Trophoblast cell (in vitro differentiated cells and primary cell): Measurements from ENCODE around the gene FEV. TPM values are rescaled to one million over a fixed set of nuclear protein-coding genes. Genes with fewer than 3 reads are reported as not detected.
A peak's percentile ranks its signal among the peaks of the same experiment; 100 is the strongest.

Experiments
- DNase-seq, 2 donors: peaks; one replicate each; pipeline ENCODE4 v3.0.0-alpha.2; 2016
- H2AFZ ChIP-seq: 2 replicates; pipeline ENCODE4 v1.6.1; 2013; ENCODE audit warnings: low read length, moderate library complexity, mild to moderate bottlenecking; ENCODE audit not compliant: insufficient read depth, poor library complexity
- H2AK5ac ChIP-seq: 2 replicates; pipeline ENCODE4 v1.6.1; 2013; ENCODE audit warnings: mild to moderate bottlenecking, low read length
- H2BK120ac ChIP-seq: 2 replicates; pipeline ENCODE4 v1.6.1; 2013; ENCODE audit warnings: low read length, mild to moderate bottlenecking, moderate library complexity; ENCODE audit not compliant: insufficient read depth, poor library complexity
- H2BK12ac ChIP-seq: 2 replicates; pipeline ENCODE4 v1.6.1; 2013; ENCODE audit warnings: mild to moderate bottlenecking, low read length, moderate library complexity
- H2BK5ac ChIP-seq: 2 replicates; pipeline ENCODE4 v1.6.1; 2013; ENCODE audit warnings: low read length, low read depth, moderate library complexity, mild to moderate bottlenecking; ENCODE audit not compliant: poor library complexity
- H3K14ac ChIP-seq: 2 replicates; pipeline ENCODE4 v1.6.1; 2013; ENCODE audit warnings: mild to moderate bottlenecking, low read length
- H3K18ac ChIP-seq: 2 replicates; pipeline ENCODE4 v1.6.1; 2013; ENCODE audit warnings: mild to moderate bottlenecking, low read length
- H3K23ac ChIP-seq: 2 replicates; pipeline ENCODE4 v1.6.1; 2013; ENCODE audit warnings: low read length
- H3K27ac ChIP-seq: 2 replicates; pipeline ENCODE4 v1.5.1; 2013; ENCODE audit warnings: low read depth, mild to moderate bottlenecking, inconsistent platforms, low read length, moderate library complexity
- H3K27me3 ChIP-seq: 2 replicates; pipeline ENCODE4 v1.6.1; 2013; ENCODE audit warnings: inconsistent platforms, mild to moderate bottlenecking, low read length, moderate library complexity; ENCODE audit not compliant: insufficient read depth
- H3K36me3 ChIP-seq, 2 experiments: 1 replicate in 1 of 2; 2 replicates in 1 of 2; pipeline ENCODE4 v1.6.1; 2013; ENCODE audit warnings: low read length in 2 of 2, mild to moderate bottlenecking in 2 of 2, moderate library complexity in 1 of 2; ENCODE audit not compliant: insufficient read depth in 2 of 2, control insufficient read depth in 1 of 2
- H3K4ac ChIP-seq: 2 replicates; pipeline ENCODE4 v1.6.1; 2013; ENCODE audit warnings: low read depth, mild to moderate bottlenecking, low read length, moderate library complexity
- H3K4me1 ChIP-seq, 2 experiments: 1 replicate in 1 of 2; 2 replicates in 1 of 2; pipeline ENCODE4 v1.6.1; 2013; ENCODE audit warnings: low read length in 2 of 2, mild to moderate bottlenecking in 2 of 2, moderate library complexity in 1 of 2; ENCODE audit not compliant: insufficient read depth in 2 of 2, control insufficient read depth in 1 of 2
- H3K4me2 ChIP-seq: 2 replicates; pipeline ENCODE4 v1.6.1; 2013; ENCODE audit warnings: inconsistent platforms, mild to moderate bottlenecking, low read length, moderate library complexity
- H3K4me3 ChIP-seq: 2 replicates; pipeline ENCODE4 v1.5.1; 2013; ENCODE audit warnings: mild to moderate bottlenecking, low read depth, low read length, inconsistent platforms
- H3K79me1 ChIP-seq: one replicate; pipeline ENCODE4 v1.6.1; 2013; ENCODE audit warnings: low read length
- H3K79me2 ChIP-seq: 2 replicates; pipeline ENCODE4 v1.6.1; 2013; ENCODE audit warnings: low read length, mild to moderate bottlenecking; ENCODE audit not compliant: control insufficient read depth, insufficient read depth, poor library complexity
- H3K9ac ChIP-seq: 2 replicates; pipeline ENCODE4 v1.6.1; 2013; ENCODE audit warnings: mild to moderate bottlenecking, low read length
- H3K9me3 ChIP-seq: 2 replicates; pipeline ENCODE4 v1.6.1; 2013; ENCODE audit warnings: low read depth, mild to moderate bottlenecking, control low read depth, inconsistent platforms, low read length; ENCODE audit not compliant: insufficient read depth
- H4K12ac ChIP-seq: 2 replicates; pipeline ENCODE4 v1.6.1; 2013; ENCODE audit warnings: low read depth, mild to moderate bottlenecking, low read length, moderate library complexity
- H4K8ac ChIP-seq: 2 replicates; pipeline ENCODE4 v1.6.1; 2013; ENCODE audit warnings: low read depth, mild to moderate bottlenecking, low read length, moderate library complexity
- H4K91ac ChIP-seq: one replicate; pipeline ENCODE4 v1.6.1; 2013; ENCODE audit warnings: low read depth, mild to moderate bottlenecking, low read length, moderate library complexity
- whole genome bisulfite sequencing: extraction: QIAGEN DNeasy Blood & Tissue Kit; methylation state at CpG from one replicate; pipeline ENCODE4 v1.1.7; 2013; ENCODE audit warnings: missing lambda C conversion rate; ENCODE audit not compliant: insufficient read length, insufficient coverage; ENCODE audit errors: extremely low coverage; 5-methylcytosine and 5-hydroxymethylcytosine counted together
- polyA plus RNA-seq: library from polyadenylated mRNA; stranded (reverse); fragments of 200-250 nt; gene quantifications from 2 replicates; pipeline ENCODE4 v1.2.3, GENCODE V29; 2013

Gene FEV
- 0.07 and 0.21 TPM in 2 replicates for polyA plus RNA-seq

DNA sequence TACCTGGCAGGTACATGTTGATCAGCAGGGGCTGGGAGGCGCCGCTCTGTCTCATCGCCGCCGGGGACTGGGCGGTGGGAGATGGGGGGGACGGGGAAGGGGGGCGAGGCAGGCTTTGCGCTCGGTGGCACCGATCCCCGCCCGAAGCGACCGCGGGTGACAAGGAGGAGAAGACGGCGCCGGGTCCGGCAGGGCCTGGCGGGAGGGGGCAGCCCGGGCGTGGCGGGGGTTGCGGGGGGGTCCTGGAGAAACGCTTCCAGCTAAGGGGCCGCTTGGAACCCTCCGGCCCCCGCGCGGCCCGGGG is at the start of gene FEV:
FEV (minus strand) TSS at position 164 of the 304 bp plus-strand sequence; CDS start at position 55, 109 bp downstream.
- Histone ChIP-seq H3K18ac (no peak within 1 kb of the TSS), H3K36me3 (no peaks in the 10 kb centered on the region), H3K14ac (no peak within 1 kb of the TSS), H4K12ac (no peak within 1 kb of the TSS), H2BK12ac (no peak within 1 kb of the TSS), H2AK5ac (no peak within 1 kb of the TSS), H3K9ac (no peak within 1 kb of the TSS), H3K79me2 (no peaks in the 10 kb centered on the region), H3K27ac (no peak within 1 kb of the TSS), H3K4me1 (peaks cover 0 to 2% of the 10 kb centered on the region in 2 experiments), H2BK5ac (no peak within 1 kb of the TSS), H3K4me3 (no peak within 1 kb of the TSS), H3K27me3 (peaks cover 85% of the 10 kb centered on the region), H4K91ac (no peak within 1 kb of the TSS), H3K9me3 (peaks cover 3% of the 10 kb centered on the region), H3K4me2 (peak within 1 kb of the TSS; percentile 14), H3K79me1 (no peaks in the 10 kb centered on the region), H2AFZ (no peak within 1 kb of the TSS), H2BK120ac (no peak within 1 kb of the TSS), H4K8ac (no peak within 1 kb of the TSS), H3K4ac (no peak within 1 kb of the TSS), H3K23ac (no peak within 1 kb of the TSS)
- no peak for DNase-seq
- no CpG with 5 or more reads among the region's 32 CpGs for WGBS

DNA sequence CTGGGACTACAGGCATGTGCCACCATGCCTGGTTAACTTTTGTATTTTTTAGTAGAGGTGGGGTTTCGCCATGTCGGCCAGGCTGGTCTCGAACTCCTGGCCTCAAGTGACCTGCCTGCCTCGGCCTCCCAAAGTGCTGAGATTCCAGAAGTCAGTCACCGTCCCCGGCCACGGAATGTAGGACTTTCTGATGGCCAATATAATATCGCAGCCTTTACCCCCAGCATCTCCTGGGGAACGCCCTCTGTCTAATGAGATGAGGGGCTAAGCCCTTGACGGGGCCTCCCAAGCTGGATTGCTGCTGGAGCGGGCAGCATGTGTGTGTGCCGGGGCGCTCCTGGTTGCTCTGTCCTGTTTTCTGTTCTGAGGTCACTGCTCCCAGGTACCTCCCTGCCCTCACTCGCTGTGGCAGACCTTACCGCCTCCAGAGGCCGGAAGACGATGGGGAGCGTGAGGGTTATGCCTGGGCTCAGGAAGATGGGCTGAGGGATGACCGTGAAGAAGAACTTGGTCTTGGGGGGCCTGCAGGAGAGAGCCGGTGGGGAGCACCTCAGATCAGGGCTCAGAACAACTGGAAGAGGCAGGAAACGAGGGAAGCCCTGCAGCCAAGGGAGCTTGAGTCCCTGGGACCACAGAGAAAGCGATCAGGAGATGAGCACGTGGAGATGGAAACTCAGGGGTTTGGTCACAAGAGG is 47.2 kb upstream of the FEV start:
- no peak overlapping the region for H2BK12ac ChIP-seq
- no peak overlapping the region for H4K8ac ChIP-seq
- H2AK5ac ChIP-seq, result no peak overlapping the region
- H2AFZ ChIP-seq, result no peak overlapping the region
- H3K18ac ChIP-seq, result no peak overlapping the region
- H2BK120ac ChIP-seq, result no peak overlapping the region
- H3K4ac ChIP-seq, result no peak overlapping the region
- no peak for DNase-seq
- no peak overlapping the region for H3K4me3 ChIP-seq
- H3K27ac ChIP-seq, result no peak overlapping the region
- H3K4me1 ChIP-seq, result no peaks in the 10 kb centered on the region
- no peaks in the 10 kb centered on the region for H3K36me3 ChIP-seq
- H3K9me3 ChIP-seq, result no peaks in the 10 kb centered on the region
- no peak overlapping the region for H3K23ac ChIP-seq
- H3K9ac ChIP-seq, result no peak overlapping the region
- H3K4me2 ChIP-seq, result no peak overlapping the region
- H4K91ac ChIP-seq, result no peak overlapping the region
- no CpG with 5 or more reads among the region's 23 CpGs for WGBS
- no peaks in the 10 kb centered on the region for H3K79me1 ChIP-seq
- no peak overlapping the region for H3K14ac ChIP-seq
- H4K12ac ChIP-seq, result no peak overlapping the region
- no peaks in the 10 kb centered on the region for H3K27me3 ChIP-seq
- no peak overlapping the region for H2BK5ac ChIP-seq
- H3K79me2 ChIP-seq, result no peaks in the 10 kb centered on the region

DNA sequence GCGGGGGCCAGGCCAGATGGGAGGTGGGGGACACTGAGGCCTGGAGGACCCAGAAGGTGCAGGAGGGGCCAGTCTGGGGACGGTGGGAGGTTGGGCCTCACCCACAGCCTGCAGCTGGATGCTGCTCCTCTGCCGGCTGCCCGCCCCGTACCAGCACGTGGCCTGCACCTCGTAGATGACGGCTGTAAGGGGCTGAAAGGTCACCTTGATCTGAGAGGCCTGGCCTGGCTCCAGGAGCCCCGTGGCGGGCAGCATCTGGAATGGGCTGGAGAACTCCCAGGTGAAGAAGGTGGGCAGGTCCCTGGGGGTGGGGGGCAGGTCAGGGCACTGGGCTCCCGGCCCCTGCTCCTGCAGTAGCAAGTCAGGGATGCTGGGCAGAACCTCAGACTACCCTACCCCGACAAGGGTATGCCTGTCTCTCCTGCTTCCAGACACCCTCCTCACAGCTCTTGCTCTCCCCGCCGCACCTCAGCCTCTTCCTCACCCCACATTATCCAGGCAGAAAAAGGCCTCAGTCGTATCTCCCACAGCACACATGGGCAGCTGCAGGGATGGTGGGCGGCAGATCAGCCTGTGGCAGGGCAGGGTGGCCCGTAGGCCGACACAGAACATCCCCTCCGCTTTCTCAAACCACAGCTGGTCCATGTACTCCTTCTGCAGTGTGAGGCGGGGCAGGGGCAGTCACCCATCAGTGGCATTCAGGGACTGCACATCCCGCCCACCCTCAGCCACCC is 46.2 kb upstream of the FEV start:
- Histone ChIP-seq H4K12ac (no peak overlapping the region), H3K4me1 (no peaks in the 10 kb centered on the region), H3K9ac (no peak overlapping the region), H3K79me2 (no peaks in the 10 kb centered on the region), H3K14ac (no peak overlapping the region), H2BK5ac (no peak overlapping the region), H3K4me3 (no peak overlapping the region), H4K91ac (no peak overlapping the region), H2BK120ac (no peak overlapping the region), H3K23ac (no peak overlapping the region), H2AFZ (no peak overlapping the region), H3K36me3 (no peaks in the 10 kb centered on the region), H3K4ac (no peak overlapping the region), H2BK12ac (no peak overlapping the region), H3K18ac (no peak overlapping the region), H3K79me1 (no peaks in the 10 kb centered on the region), H3K9me3 (no peaks in the 10 kb centered on the region), H4K8ac (no peak overlapping the region), H2AK5ac (no peak overlapping the region), H3K4me2 (no peak overlapping the region), H3K27me3 (no peaks in the 10 kb centered on the region), H3K27ac (no peak overlapping the region)
- no peak for DNase-seq
- WGBS, result no CpG with 5 or more reads among the region's 21 CpGs

DNA sequence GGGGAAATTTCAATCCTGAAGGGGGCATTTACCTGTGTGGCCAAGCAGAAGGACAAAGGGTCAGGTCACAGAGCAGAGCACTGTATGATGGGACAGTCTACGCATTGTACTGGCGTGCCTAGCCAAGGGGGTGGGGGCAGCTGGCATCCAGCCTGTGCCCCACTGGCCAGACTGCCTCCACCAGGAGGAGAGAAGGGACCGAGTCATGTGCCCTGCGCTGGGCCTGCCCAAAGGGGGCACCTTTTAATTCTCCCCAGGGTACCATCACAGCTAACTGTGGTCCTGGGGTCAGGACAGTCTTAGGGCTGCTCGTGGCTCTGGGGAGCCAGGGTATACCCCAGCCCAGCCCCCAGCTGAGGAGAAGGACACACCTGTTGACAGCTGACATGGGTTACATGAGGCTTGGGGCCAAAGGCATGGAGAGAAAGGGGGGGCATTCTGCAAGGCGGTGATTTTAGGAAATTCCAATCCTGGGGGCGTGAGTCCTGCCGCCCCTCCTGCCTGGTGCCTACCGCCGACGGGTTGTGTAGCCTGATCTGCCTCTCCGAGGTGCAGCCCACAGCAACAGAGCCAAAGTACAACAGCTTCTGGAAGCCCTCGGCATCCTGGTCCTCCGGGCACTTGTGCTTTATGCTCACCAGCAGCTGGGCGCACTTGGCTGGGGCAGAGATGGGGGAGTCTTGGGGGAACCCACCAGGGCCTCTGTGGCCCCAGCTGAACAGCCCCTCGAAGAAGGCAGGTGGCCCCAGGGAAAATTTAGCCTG is 45.4 kb upstream of the FEV start:
- DNase-seq, result no peak
- no peak overlapping the region for H3K27ac ChIP-seq
- H2AK5ac ChIP-seq, result no peak overlapping the region
- no peak overlapping the region for H4K8ac ChIP-seq
- H2BK12ac ChIP-seq, result no peak overlapping the region
- H3K9ac ChIP-seq, result no peak overlapping the region
- WGBS, result no CpG with 5 or more reads among the region's 16 CpGs
- H3K4ac ChIP-seq, result no peak overlapping the region
- H3K4me1 ChIP-seq, result no peaks in the 10 kb centered on the region
- no peaks in the 10 kb centered on the region for H3K79me2 ChIP-seq
- H4K12ac ChIP-seq, result no peak overlapping the region
- H3K14ac ChIP-seq, result no peak overlapping the region
- no peak overlapping the region for H3K4me2 ChIP-seq
- H2BK120ac ChIP-seq, result no peak overlapping the region
- H3K9me3 ChIP-seq, result no peaks in the 10 kb centered on the region
- no peak overlapping the region for H2AFZ ChIP-seq
- no peaks in the 10 kb centered on the region for H3K79me1 ChIP-seq
- no peak overlapping the region for H2BK5ac ChIP-seq
- H3K27me3 ChIP-seq, result no peaks in the 10 kb centered on the region
- H3K23ac ChIP-seq, result no peak overlapping the region
- no peak overlapping the region for H4K91ac ChIP-seq
- no peak overlapping the region for H3K18ac ChIP-seq
- no peak overlapping the region for H3K4me3 ChIP-seq
- H3K36me3 ChIP-seq, result no peaks in the 10 kb centered on the region
